Pancreas (tissue), 10 donors: ENCODE measurements around the gene RAD18. TPM values are rescaled to one million over a fixed set of nuclear protein-coding genes. Genes with fewer than 3 reads are reported as not detected.

Experiments used
- ATAC-seq, 4 donors: fragments of 200-7000 bp; cut with Tn5 transposase; one replicate each; pipeline versions ENCODE4 v1.8.0 to v1.9.1; 2020; ENCODE audit warnings: mild to moderate bottlenecking in 4 of 4, moderate library complexity in 4 of 4
- DNase-seq, 6 donors: peaks; one replicate each; pipeline ENCODE4 v3.0.0-alpha.2; 2020
- FAIRE-seq: peaks from 2 replicates; lab custom pipeline; 2012; peaks lifted over from hg19 to GRCh38; lab: Jason Lieb, UNC
- H3K27ac ChIP-seq, 4 donors: fragments of 200-600 bp; sonication (generic); 1 replicate in 3 of 4; 2 replicates in 1 of 4; pipeline versions ENCODE4 v1.5.0 to v1.8.0; 2020
- H3K27me3 ChIP-seq, 4 donors: fragments of 200-600 bp; one replicate each; pipeline ENCODE4 v1.8.0; 2021
- H3K36me3 ChIP-seq, 3 donors: fragments of 200-600 bp; sonication (generic) in 1 of 3; one replicate each; pipeline versions ENCODE4 v1.5.0 to v1.8.0; 2020 to 2021
- H3K4me1 ChIP-seq, 3 donors: fragments of 200-600 bp; one replicate each; pipeline ENCODE4 v1.8.0; 2021
- H3K4me3 ChIP-seq, 4 donors: fragments of 200-600 bp; sonication (generic) in 2 of 4; one replicate each; pipeline versions ENCODE4 v1.5.0 to v1.8.0; 2020 to 2021
- H3K9me3 ChIP-seq, 4 donors: fragments of 200-600 bp; one replicate each; pipeline ENCODE4 v1.8.0; 2021
- CTCF ChIP-seq, 4 donors: fragments of 200-600 bp; sonication (generic) in 3 of 4; IDR thresholded peaks; one replicate each; pipeline versions ENCODE4 v1.5.0 to v1.8.0; 2021; ENCODE audit warnings: antibody characterized with exemption in 4 of 4
- WGBS, 2 donors: extraction: QIAGEN DNeasy Blood & Tissue Kit; methylation state at CpG; one replicate each; pipeline ENCODE4 v1.1.7; 2013; 5-methylcytosine and 5-hydroxymethylcytosine counted together
- intact Hi-C, 3 donors: fragments of 100-400 bp; cut with DNase I; formaldehyde crosslinking; loops; one replicate each; pipeline versions ENCODE4 v1.11.1 to v1.14.2; 2022
- polyA plus RNA-seq, 2 donors: library from polyadenylated mRNA; stranded (reverse); fragments of 200-250 nt; gene quantifications; one replicate each; pipeline ENCODE4 v1.2.3, GENCODE V29; 2013
- total RNA-seq, 6 donors: library from RNA; stranded (reverse); fragmentation: NEBNext Ultra II Directional in 4 of 6; extraction: Animal tissue kit (Norgen Biotek cat#: 25700) in 4 of 6; gene quantifications; one replicate each; pipeline versions ENCODE4 v1.2.1 to v1.2.4, GENCODE V29; 2021 to 2023
- donor health status: healthy with polysubstance abuse.
- donor health status: DM: no; HTN: no; CAD: no; lungs with moderate emphysema.
- donor health status: DM: no; HTN: no; CAD: no.
- donor health status: control.
- donor health status: control.
- donor health status: Bipolar disorder and iron deficiency.
- donor health status: DM: yes; HTN: yes; CAD: no.
- donor health status: DM: no; HTN: no; CAD: no.
- donor health status: DM: no; HTN: no; CAD: no.
- donor health status: DM: yes; HTN: yes; CAD: no.

Gene RAD18
- total and polyA plus RNA-seq, 8 donors, result 1.2 to 4.3 (median 2.2) TPM

DNA sequence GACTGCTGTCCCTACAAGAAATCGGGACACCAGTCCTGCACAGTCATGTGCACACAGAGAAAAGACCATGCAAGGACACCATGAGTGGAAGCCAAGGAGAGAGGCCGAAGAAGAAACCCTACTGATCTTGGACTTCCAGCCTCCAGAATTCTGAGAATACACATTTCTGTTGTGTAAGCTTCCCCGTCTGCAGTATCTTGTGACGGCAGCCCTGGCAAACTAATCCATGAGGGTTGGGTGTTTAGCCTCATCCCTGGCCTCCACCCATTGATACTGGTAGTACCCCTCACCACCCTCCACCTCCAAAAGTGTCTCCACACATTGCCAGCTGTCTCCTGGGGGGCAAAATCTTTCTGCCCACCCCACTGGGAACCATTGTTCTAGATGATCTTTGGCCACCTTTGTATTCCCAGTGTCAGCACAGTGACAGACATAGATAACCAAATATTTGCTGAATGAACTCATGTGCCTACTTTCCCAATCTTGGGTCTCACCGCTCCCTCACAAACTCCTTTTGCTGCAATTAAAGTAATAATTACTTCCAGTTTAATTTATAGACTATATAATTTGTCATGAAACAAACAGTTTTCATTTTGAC is 83.8 kb downstream of the RAD18 start:
- WGBS, 2 donors, result 93 to 98% methylated on average over 5 of the region's 5 CpGs
- no peak for ATAC-seq
- TF ChIP-seq CTCF (IDR thresholded peaks at IDR 0.05), result no peak
- no peaks in the 10 kb centered on the region for H3K4me1 ChIP-seq
- no peak overlapping the region for H3K4me3 ChIP-seq
- intact Hi-C loops, result no loop called here
- no peak for FAIRE-seq
- H3K27me3 ChIP-seq, result no peaks in the 10 kb centered on the region
- DNase-seq, result no peak
- H3K27ac ChIP-seq, result no peak overlapping the region
- no peaks in the 10 kb centered on the region for H3K36me3 ChIP-seq
- H3K9me3 ChIP-seq, result no peaks in the 10 kb centered on the region

DNA sequence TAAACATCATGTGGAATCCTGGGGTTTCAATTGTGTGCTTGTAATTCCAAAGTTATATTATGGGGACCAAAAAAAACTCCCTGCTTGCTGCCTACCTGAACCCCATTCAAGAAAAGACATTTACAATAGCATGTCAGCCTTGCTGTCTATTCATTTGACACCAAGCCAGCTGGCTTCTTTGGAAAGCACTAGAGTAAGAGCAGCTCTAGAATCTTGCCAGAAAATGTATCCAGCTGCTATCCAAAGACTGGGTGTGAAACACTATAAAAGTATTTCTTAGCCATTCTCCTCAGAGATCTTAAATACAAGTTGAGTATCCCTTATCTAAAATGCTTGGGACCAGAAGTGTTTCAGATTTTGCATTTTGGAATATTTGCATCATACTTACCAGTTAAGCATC is 87.4 kb downstream of the RAD18 start:
- H3K27me3 ChIP-seq, result no peaks in the 10 kb centered on the region
- intact Hi-C loops, result no loop called here
- H3K4me1 ChIP-seq, result no peaks in the 10 kb centered on the region
- no peak overlapping the region for H3K4me3 ChIP-seq
- H3K27ac ChIP-seq, result no peak overlapping the region
- no peaks in the 10 kb centered on the region for H3K9me3 ChIP-seq
- no peaks in the 10 kb centered on the region for H3K36me3 ChIP-seq
- TF ChIP-seq CTCF (IDR thresholded peaks at IDR 0.05), result no peak
- ATAC-seq (no peak), DNase-seq (no peak), FAIRE-seq (no peak)

DNA sequence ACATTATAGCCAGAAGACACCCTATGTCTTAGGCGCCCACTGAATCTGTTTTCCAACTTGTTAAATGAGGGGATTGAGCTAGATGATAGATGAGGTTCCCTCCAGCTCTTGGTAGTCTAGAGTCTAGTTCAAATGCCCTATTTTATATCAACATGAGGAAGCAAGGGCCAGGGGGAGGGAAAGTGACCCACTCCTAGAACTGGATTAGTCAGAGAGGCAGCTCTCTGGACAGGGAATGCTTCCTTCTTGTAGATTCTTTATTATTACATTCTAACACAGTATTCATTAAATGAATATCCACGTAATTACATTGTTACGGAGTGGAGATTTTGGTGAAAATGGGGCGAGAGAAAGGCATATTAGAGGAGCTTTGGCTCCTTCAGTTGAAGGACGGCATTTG is 89.5 kb downstream of the RAD18 start:
- H3K27ac ChIP-seq, result no peak overlapping the region
- intact Hi-C loops, result no loop called here
- no peaks in the 10 kb centered on the region for H3K4me1 ChIP-seq
- H3K9me3 ChIP-seq, result no peaks in the 10 kb centered on the region
- no peak overlapping the region for H3K4me3 ChIP-seq
- H3K27me3 ChIP-seq, result no peaks in the 10 kb centered on the region
- no peak for TF ChIP-seq CTCF (IDR thresholded peaks at IDR 0.05)
- no peak for FAIRE-seq
- H3K36me3 ChIP-seq, result no peaks in the 10 kb centered on the region
- no peak for ATAC-seq
- no peak for DNase-seq
- WGBS, 2 donors, result 92 to 96% methylated on average over 5 of the region's 5 CpGs

GRCh38 chr3:8872261-8872660 is 91.0 kb downstream of the RAD18 start:
- H3K9me3 ChIP-seq, result no peaks in the 10 kb centered on the region
- H3K36me3 ChIP-seq, result no peaks in the 10 kb centered on the region
- no peak for FAIRE-seq
- DNase-seq, result no peak
- WGBS, 2 donors, result 73 to 81% methylated on average over 1 of the region's 1 CpG
- no peaks in the 10 kb centered on the region for H3K27me3 ChIP-seq
- intact Hi-C loops, result no loop called here
- no peak for TF ChIP-seq CTCF (IDR thresholded peaks at IDR 0.05)
- H3K4me3 ChIP-seq, result no peak overlapping the region
- H3K4me1 ChIP-seq, result no peaks in the 10 kb centered on the region
- H3K27ac ChIP-seq, result no peak overlapping the region
- ATAC-seq, result no peak

DNA sequence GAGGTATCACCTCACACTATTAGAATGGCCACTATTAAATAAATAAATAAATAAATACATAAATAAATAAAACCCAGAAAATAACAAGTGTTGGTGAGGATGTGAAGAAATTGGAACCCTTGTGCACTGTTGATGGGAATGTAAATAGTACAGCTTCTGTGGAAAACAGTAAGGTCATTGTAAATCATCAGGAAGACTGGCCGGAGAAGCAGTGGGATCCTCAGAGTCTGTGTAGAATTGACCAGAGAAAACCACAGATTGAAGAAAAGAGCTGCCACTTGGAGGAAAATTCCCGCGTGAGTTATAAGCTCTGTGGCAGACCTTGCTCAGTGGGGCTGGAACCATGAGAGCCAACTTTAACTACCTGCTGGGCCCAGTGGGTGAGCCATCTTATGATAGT is 92.0 kb downstream of the RAD18 start:
- DNase-seq (no peak), ATAC-seq (no peak), FAIRE-seq (no peak)
- Histone ChIP-seq H3K4me1 (no peaks in the 10 kb centered on the region), H3K27ac (no peak overlapping the region), H3K9me3 (no peaks in the 10 kb centered on the region), H3K4me3 (no peak overlapping the region), H3K27me3 (no peaks in the 10 kb centered on the region), H3K36me3 (no peaks in the 10 kb centered on the region)
- WGBS, 2 donors, result 83 to 92% methylated on average over 3 of the region's 3 CpGs
- TF ChIP-seq CTCF (IDR thresholded peaks at IDR 0.05), result no peak
- intact Hi-C loops, result no loop called here
